G401 (cell line): ENCODE measurements around the gene HEG1. TPM values are rescaled to one million over a fixed set of nuclear protein-coding genes. Genes with fewer than 3 reads are reported as not detected.

Source experiments
- DNase-seq: peaks from one replicate; pipeline ENCODE4 v3.0.0-alpha.2; 2015; ENCODE audit warnings: low spot score
- in situ Hi-C: cut with HindIII; loops from 2 replicates; pipeline ENCODE4 v1.10.0; 2016; ENCODE audit warnings: low sequenced_read_pairs, mixed read lengths
- total RNA-seq: library from RNA; depleted of rRNA; stranded (reverse); fragments of >200 nt; shearing (Covaris generic); gene quantifications from 2 replicates; pipeline ENCODE4 v1.2.3, GENCODE V29; 2014

Gene HEG1
- total RNA-seq, 1 experiment from 2014 or later = 3.1 TPM

DNA sequence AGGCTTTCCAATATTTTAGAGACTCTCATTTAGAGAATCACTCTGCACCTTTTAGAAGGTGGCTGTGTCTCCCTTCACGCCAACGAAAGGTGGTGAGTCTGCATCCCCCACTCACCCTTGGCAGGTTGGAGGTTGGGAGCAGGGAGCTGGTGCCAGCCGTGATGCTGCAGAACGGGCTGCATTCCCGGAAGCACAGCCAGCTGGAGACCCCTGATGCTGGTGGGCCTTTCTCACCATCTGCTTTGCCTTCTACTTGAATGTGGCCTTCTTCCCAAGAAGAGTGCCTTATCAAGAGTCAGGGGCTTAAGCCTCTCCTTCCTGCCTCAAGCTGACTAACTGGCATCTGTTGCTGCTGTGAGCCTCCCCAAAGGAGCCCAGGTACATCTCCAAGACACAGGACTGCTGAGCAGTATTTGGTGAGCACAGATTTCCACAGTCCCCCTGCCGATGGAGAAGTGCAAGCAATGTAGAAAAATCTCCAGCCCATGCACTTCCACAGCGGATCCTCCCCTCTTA lies 17.7 kb upstream of the HEG1 start:
- in situ Hi-C loops = no loop called here
- DNase-seq = no peak

DNA sequence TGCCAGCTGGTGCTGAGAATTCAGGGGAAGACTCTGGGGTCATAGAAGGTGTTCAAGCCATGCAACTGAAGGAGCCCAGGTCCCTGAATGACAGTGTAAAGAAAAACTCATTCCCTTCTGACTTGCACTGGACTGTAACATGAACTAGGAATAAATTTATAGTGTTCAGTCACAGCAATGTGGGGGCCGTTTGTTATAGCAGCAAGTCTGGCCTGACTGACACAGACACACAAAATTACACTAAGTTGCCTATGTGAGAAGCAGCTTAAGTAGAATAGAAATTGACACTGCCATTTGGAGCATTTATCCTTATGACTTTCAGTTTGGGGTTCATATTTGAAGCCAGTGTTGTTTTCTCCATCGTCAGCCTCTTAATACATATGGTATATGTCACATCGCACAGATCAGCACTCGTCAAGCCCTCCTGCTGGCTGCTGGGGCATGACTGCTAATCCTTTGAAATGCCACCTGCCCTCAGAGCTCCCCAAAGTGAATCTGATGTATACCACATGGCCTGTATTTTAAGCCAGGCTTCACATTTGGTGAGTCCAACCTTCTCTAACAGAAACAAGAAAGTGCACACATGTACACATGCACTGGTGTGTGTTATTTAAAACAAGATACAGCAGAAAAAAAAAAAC lies 17.1 kb upstream of the HEG1 start:
- DNase-seq = no peak
- in situ Hi-C loops = no loop called here

GRCh38 chr3:125072301-125072700 lies 16.5 kb upstream of the HEG1 start:
- in situ Hi-C loops = no loop called here
- no peak for DNase-seq

GRCh38 chr3:125069968-125070745 lies 14.4 kb upstream of the HEG1 start:
- no peak for DNase-seq
- in situ Hi-C loops = no loop called here

DNA sequence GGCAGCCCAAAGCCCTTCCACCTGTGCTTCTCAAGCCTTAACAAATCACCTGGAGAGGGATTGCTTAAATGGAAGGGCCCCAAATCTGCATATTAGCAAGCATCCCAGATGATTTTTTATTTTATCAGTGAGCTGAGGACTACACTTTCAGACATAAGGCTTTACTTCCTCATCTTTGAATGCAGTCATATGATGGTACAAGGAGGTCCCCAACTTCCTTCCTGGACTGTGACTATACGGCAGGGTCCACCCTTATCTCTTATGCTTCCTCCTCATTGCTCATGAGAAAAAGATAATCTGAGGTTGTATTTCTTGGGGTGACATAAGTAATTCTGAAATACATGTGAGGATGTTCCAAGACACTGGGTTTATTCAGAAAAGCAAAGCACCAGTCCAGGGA lies 13.7 kb upstream of the HEG1 start:
- no peak for DNase-seq
- in situ Hi-C loops = no loop called here

DNA sequence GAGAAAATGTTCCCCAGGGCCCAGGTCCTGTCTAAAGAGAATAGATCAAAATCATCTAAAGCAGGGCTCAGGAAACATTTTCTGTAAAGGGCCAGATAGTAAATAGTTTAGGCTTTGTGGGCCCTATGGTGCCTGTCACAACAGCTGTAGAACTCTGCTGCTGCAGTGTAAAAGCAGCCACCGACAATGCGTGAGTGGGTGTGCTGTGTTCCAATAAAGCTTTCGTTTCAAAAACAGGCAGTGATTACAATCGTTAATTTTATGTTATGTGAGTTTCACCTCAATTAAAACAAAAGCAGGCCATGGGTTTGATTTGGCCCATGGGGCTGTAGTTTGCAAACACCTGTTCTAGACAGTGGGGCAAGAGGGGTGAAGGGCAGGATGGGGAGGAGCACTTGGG lies 12.5 kb upstream of the HEG1 start:
- in situ Hi-C loops = no loop called here
- DNase-seq = no peak

GRCh38 chr3:125067225-125067624 lies 11.4 kb upstream of the HEG1 start:
- in situ Hi-C loops = no loop called here
- DNase-seq = no peak

DNA sequence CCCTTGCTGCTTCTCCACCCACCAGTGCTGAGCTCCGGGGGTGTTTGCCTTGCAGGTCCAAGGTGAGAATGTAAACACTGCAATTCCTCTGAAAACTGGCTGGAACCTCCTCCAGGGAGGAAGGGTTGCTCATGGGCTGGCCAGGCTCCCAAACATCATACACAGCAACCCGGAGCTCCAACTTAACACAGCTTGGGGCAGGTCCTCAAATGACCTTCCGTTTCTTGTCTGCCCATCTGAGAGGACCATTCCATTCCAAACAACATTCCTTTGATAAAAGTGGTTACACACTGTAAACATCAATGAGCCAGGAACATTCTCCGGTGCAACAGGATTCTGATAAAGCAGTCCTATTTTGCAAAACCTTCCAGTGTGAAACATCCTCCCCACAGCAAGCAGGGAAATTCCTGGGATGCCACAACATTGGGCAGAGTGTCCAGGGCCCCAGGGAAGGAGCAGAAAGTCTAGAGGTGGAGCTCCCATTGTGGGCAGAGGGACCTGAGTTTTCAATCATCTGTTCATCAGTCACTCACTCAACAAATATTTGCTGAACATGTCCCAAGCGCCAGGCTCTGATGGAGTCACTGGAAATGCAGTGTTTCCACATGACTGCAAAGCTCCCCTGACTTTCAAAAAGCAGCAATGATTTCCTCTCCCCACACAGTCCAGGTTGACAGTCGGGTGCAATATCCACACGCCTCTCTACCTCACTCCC lies 7.3 kb upstream of the HEG1 start:
- in situ Hi-C loops = no loop called here

GRCh38 chr3:125061646-125062045 lies 5.8 kb upstream of the HEG1 start:
- in situ Hi-C loops = no loop called here
- DNase-seq = no peak

More for the DNA sequence above, 7.3 kb upstream of the HEG1 start:
- no peak for DNase-seq

GRCh38 chr3:125061170-125061569 lies 5.4 kb upstream of the HEG1 start:
- DNase-seq = no peak
- in situ Hi-C loops = no loop called here

- in situ Hi-C loops = no loop called here
- DNase-seq = no peak
These were observed 3.9 kb upstream of the HEG1 start for GRCh38 chr3:125059488-125060245.

DNA sequence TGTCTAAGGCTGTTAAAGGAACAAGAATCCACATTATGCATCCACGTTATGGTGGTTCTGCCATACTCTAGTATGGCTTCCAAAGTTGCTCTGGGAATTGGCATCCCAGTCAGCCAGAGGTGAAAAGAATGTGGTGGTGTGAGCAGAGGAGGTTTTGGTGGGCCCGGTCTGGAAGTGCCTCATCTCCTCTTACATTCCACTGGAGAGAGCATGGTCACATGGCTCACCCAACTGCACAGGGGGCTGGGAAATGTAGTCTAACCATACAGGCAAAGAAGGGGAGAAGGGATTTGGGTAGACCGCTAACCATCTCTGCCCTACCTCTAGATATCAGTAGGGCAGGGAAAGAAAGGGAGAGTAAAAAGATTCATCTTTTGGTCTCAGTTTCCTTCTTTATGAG lies 3.2 kb upstream of the HEG1 start:
- in situ Hi-C loops = no loop called here
- DNase-seq = no peak

- no peak for DNase-seq
- in situ Hi-C loops = no loop called here
These were observed 2.7 kb upstream of the HEG1 start for GRCh38 chr3:125058529-125058928.

- DNase-seq = no peak
- in situ Hi-C loops = no loop called here
These were observed 1.5 kb upstream of the HEG1 start for GRCh38 chr3:125057186-125057850.

DNA sequence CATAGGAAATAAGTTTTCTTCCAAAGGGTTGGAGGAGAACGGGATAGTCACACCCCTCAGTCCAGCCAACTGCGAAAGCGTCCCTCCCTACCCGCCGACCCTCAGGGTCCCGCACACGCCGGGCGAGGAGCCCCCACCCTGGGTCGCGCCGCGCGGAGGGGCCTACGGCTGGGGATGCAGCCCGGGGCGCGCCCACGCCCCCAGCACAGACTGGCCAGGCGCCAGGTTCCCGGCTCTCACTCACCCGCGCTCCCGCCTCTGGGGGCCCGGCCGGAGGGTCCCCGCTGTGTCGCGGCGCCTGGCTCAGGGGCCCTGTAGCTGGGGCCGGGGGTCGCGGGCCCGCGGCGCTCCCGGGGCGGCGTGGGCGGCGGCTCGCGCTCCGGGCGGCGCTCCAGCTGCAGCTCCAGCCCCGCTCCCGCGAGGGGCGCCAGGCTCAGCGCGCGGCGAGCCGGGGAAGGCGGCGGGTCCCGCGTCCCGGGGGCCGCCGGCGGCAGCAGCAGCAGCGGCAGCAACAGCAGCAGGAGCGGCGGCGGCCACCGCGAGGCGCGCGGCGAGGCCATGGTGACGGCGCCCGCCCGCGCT lies 375 bp downstream of the HEG1 start:
- in situ Hi-C loops = no loop called here
- no peak for DNase-seq

DNA sequence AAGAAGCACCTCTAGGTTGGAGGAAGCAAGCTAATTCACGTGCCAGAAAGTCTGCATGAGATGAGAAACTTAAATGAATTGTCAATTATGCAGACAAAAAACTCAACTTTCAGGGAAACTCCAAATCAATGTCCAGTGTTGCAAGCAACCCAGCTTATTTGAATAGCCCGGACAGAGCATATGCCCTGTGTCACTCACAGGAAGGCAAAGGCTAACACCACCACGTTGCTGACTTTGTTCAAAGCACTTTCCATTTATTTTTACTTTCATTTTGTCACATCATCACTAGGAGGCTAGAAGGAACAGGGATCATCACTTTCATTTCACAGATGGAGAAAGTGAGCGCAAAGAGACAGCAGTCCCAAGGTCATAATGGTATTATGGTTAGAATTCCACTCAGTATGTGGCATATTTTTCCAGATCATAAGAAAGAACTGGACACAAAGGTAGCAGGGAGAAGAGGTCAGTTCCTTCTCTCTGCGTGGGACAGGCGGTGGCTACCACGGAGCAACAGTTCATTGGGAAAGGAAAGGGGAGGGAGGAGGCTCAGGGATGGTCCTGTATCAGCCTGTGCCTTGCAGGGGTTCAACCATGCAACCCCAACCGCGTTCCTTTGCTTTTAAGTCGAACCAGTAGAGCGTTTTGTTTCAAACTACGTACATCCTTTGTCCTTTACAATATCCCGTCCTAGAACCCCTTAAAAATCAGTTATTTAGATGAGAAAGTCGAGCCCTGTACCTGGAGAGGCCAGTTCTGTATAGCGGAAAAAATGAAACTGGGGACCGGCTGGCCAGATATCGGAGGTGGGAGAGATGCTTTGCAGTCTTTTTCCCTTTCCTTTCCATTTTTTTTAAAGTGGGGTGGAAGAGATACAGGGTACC lies 1.1 kb downstream of the HEG1 start:
- DNase-seq = peak; percentile 21
- in situ Hi-C loops = no loop called here

DNA sequence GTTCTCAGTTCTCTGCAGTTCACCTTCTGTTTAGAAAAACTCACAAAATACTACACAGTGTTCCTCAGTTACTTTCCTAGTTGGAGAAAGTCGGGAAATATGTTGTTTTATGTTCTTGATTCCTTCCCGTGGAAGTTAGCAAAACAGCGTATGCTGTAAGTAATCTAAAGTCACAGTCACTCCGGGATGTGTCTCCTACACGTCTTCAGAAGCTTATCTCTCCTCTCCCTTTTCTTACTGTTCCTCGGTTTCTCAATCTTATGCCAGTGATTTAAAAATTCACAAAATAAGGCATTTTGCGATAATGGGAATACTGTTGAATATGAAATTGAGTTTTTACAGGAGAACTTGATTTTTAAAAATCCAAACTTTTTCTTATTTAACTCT lies 1.7 kb downstream of the HEG1 start:
- DNase-seq = no peak
- in situ Hi-C loops = no loop called here

DNA sequence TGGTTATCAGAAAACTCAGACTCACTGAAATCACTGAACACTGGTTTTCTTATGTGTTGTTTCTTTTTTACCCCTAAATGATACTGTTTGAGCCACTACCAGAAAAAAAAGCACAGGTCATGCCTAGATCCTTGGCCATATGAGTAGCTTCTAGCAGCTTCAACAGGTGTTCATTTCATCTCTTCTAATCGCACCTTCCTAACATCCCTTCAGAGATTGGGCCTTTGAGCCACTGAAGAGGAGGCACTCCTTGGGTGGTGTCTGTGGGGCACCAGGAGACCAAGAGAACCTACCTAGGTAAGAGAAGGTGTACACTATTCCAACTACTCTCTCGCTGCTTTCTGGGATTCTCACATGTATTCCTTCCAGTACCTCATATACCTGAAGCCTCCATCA lies 2.5 kb downstream of the HEG1 start:
- DNase-seq = no peak
- in situ Hi-C loops = no loop called here
